Tibial nerve (tissue), 4 donors: Measurements from ENCODE around the gene STRIP2. TPM values are rescaled to one million over a fixed set of nuclear protein-coding genes. Genes with fewer than 3 reads are reported as not detected.

ENCODE experiments used
- DNase-seq, 2 donors: peaks; one replicate each; pipeline ENCODE4 v3.0.0-alpha.2; 2019; ENCODE audit warnings: low spot score in 2 of 2
- H3K27ac ChIP-seq, 4 donors: fragments of 200-600 bp; sonication (generic) in 3 of 4; one replicate each; pipeline ENCODE4 v1.5.1; 2017 to 2019; ENCODE audit warnings: mild to moderate bottlenecking in 1 of 4
- H3K27me3 ChIP-seq, 2 donors: fragments of 200-600 bp; sonication (generic) in 1 of 2; one replicate each; pipeline versions ENCODE4 v1.5.1 to v1.6.0; 2017 to 2019
- H3K36me3 ChIP-seq, 3 donors: fragments of 200-600 bp; sonication (generic); one replicate each; pipeline ENCODE4 v1.5.1; 2018 to 2019
- H3K4me1 ChIP-seq, 4 donors: fragments of 200-600 bp; sonication (generic) in 3 of 4; one replicate each; pipeline ENCODE4 v1.5.1; 2017 to 2019
- H3K4me3 ChIP-seq, 4 donors: fragments of 200-600 bp; sonication (generic) in 3 of 4; one replicate each; pipeline ENCODE4 v1.5.1; 2017 to 2019; ENCODE audit warnings: mild to moderate bottlenecking in 1 of 4, moderate library complexity in 1 of 4
- H3K9me3 ChIP-seq, 4 donors: fragments of 200-600 bp; sonication (generic) in 3 of 4; one replicate each; pipeline ENCODE4 v1.5.1; 2017 to 2019
- CTCF ChIP-seq, 5 experiments: fragments of 200-600 bp in 3 of 5; fragments of 450-650 bp in 2 of 5; sonication (generic) in 3 of 5; IDR thresholded peaks; one replicate each; pipeline ENCODE4 v1.5.1; 2016 to 2019; ENCODE audit warnings: antibody characterized with exemption in 5 of 5, mild to moderate bottlenecking in 3 of 5, moderate library complexity in 2 of 5
- EP300 ChIP-seq, 2 donors: sonication (generic); formaldehyde crosslinking; IDR thresholded peaks; one replicate each; pipeline ENCODE4 v1.6.1; 2017; ENCODE audit warnings: antibody characterized with exemption in 2 of 2, mild to moderate bottlenecking in 1 of 2
- POLR2A ChIP-seq, 2 donors: fragments of 450-650 bp; IDR thresholded peaks; one replicate each; pipeline ENCODE4 v1.6.1; 2017; ENCODE audit warnings: antibody characterized with exemption in 2 of 2, mild to moderate bottlenecking in 2 of 2, moderate library complexity in 2 of 2
- whole genome bisulfite sequencing, 2 donors: methylation state at CpG; one replicate each; pipeline ENCODE4 v1.1.5; 2018; 5-methylcytosine and 5-hydroxymethylcytosine counted together
- total RNA-seq, 4 donors: library from RNA; depleted of rRNA; stranded (reverse); fragments of >200 nt; gene quantifications; one replicate each; pipeline ENCODE4 v1.1.0, GENCODE V29; 2016

STRIP2 gene
- total RNA-seq, 4 donors from 2014 or later, result 0.30 to 0.44 (median 0.41) TPM

GRCh38 chr7:129493555-129493954 lies 59.3 kb downstream of the STRIP2 start:
- Histone ChIP-seq H3K4me3 (no peak overlapping the region), H3K27ac (no peak overlapping the region), H3K27me3 (no peaks in the 10 kb centered on the region), H3K9me3 (no peaks in the 10 kb centered on the region), H3K4me1 (no peaks in the 10 kb centered on the region), H3K36me3 (no peaks in the 10 kb centered on the region)
- WGBS, 2 donors, result 80 to 85% methylated on average over 1 of the region's 1 CpG
- no peak for DNase-seq
- TF ChIP-seq POLR2A (IDR thresholded peaks at IDR 0.05) (no peak), CTCF (IDR thresholded peaks at IDR 0.05) (no peak), EP300 (IDR thresholded peaks at IDR 0.05) (no peak)

GRCh38 chr7:129494041-129494440 lies 59.8 kb downstream of the STRIP2 start:
- DNase-seq, result no peak
- TF ChIP-seq POLR2A (IDR thresholded peaks at IDR 0.05), result no peak
- TF ChIP-seq CTCF (IDR thresholded peaks at IDR 0.05), result no peak
- no peak for TF ChIP-seq EP300 (IDR thresholded peaks at IDR 0.05)
- no peaks in the 10 kb centered on the region for H3K27me3 ChIP-seq
- H3K27ac ChIP-seq, result no peak overlapping the region
- H3K9me3 ChIP-seq, result no peaks in the 10 kb centered on the region
- H3K4me3 ChIP-seq, result no peak overlapping the region
- H3K36me3 ChIP-seq, result no peaks in the 10 kb centered on the region
- WGBS, 2 donors, result 51 to 63% methylated on average over 5 of the region's 5 CpGs
- H3K4me1 ChIP-seq, result no peaks in the 10 kb centered on the region

DNA sequence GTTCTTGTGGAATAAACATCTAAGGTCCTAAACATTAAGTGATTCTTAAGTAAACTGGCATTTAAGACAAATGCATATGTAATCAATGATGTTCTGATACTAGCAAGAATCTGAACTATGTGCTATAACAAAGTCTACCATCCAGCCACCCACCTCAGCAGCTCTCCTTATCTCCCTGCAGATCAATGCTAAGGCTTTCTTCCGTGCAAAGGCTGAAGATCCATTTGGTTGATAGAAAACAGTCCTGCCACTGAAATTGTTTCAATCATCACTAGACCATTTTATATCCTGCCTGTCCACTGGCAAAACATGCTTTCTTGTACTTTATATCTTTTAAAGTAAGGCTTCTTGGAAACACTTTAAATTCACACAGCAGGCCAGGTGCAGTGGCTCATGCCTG lies 61.8 kb downstream of the STRIP2 start:
- TF ChIP-seq POLR2A (IDR thresholded peaks at IDR 0.05) (no peak), CTCF (IDR thresholded peaks at IDR 0.05) (no peak), EP300 (IDR thresholded peaks at IDR 0.05) (no peak)
- Histone ChIP-seq H3K4me3 (no peak overlapping the region), H3K4me1 (no peaks in the 10 kb centered on the region), H3K27ac (no peak overlapping the region), H3K9me3 (no peaks in the 10 kb centered on the region), H3K36me3 (no peaks in the 10 kb centered on the region), H3K27me3 (peaks cover 0 to 2% of the 10 kb centered on the region in 2 donors)
- WGBS, 2 donors, result 81 to 83% methylated on average over 1 of the region's 1 CpG
- DNase-seq, result no peak

DNA sequence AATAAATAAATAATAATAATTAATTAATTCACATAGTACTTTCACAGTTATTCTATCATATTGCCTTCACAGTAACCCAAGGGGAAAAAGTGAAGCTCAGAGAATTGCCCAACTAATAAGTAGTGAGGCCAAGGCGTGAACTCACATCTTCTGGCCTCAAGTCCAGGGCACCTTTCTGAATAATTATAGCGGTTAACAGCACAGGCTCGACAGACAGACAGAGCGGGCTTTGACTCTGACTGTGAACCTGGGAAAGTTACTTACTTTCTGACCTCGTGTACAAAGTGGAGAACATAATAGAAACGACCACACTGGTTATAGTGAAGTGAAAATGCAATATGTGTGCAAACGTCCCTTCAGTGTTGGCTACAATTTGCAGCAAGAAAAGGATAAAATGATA lies 62.4 kb downstream of the STRIP2 start:
- Histone ChIP-seq H3K4me1 (peaks cover 0 to under 1% (median 0%) of the 10 kb centered on the region in 4 donors), H3K4me3 (no peak overlapping the region), H3K36me3 (no peaks in the 10 kb centered on the region), H3K9me3 (no peaks in the 10 kb centered on the region), H3K27ac (no peak overlapping the region), H3K27me3 (peaks cover 0 to 7% of the 10 kb centered on the region in 2 donors)
- TF ChIP-seq EP300 (IDR thresholded peaks at IDR 0.05), result no peak
- TF ChIP-seq CTCF (IDR thresholded peaks at IDR 0.05), result no peak
- no peak for TF ChIP-seq POLR2A (IDR thresholded peaks at IDR 0.05)
- no peak for DNase-seq
- 66 to 70% methylated on average over 7 of the region's 7 CpGs for WGBS, 2 donors

DNA sequence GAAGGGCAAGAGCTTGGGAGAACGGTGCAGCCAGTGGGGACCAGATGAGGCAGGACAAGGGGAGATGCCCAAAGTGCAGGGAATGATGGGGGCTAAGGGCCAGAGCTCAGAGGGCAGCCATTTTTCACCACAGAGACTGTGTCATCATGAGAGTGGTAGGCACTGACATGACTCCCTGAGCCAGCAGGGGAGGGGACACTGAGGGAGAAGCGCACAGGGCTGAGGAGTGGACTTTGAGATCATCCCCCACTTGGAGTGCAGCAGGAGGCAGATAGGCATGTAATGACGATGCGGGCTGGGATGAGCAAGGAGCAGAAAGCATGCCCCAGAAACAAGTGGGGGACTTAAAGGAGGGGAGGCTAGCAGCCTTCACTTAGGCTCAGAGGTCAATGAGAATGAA lies 62.9 kb downstream of the STRIP2 start:
- DNase-seq, result no peak
- H3K36me3 ChIP-seq, result no peaks in the 10 kb centered on the region
- no peaks in the 10 kb centered on the region for H3K9me3 ChIP-seq
- TF ChIP-seq CTCF (IDR thresholded peaks at IDR 0.05) (no peak), EP300 (IDR thresholded peaks at IDR 0.05) (no peak), POLR2A (IDR thresholded peaks at IDR 0.05) (no peak)
- H3K4me3 ChIP-seq, result no peak overlapping the region
- H3K27me3 ChIP-seq, result peaks cover 0 to 10% of the 10 kb centered on the region in 2 donors
- H3K4me1 ChIP-seq, result peaks cover 0 to 4% (median 0%) of the 10 kb centered on the region in 4 donors
- WGBS, 2 donors, result 77 to 78% methylated on average over 4 of the region's 4 CpGs
- H3K27ac ChIP-seq, result no peak overlapping the region
